HEK293T (cell line): ENCODE data around the gene SPTLC2.

Experiments
- ELF4 ChIP-seq: fragments of 450-650 bp; IDR thresholded peaks from 2 replicates; pipeline ENCODE4 v1.6.1; 2017; ENCODE audit warnings: antibody characterized with exemption
- FOXA1 ChIP-seq: fragments of 450-650 bp; IDR thresholded peaks from 2 replicates; pipeline ENCODE4 v1.6.1; 2016; ENCODE audit warnings: mild to moderate bottlenecking
- FOXK2 ChIP-seq: fragments of 450-650 bp; IDR thresholded peaks from 2 replicates; pipeline ENCODE4 v1.6.1; 2016; ENCODE audit warnings: mild to moderate bottlenecking
- FOXM1 ChIP-seq: fragments of 450-650 bp; IDR thresholded peaks from 2 replicates; pipeline ENCODE4 v1.6.1; 2017; ENCODE audit warnings: mild to moderate bottlenecking, borderline replicate concordance
- HDGF ChIP-seq: fragments of 450-650 bp; IDR thresholded peaks from 2 replicates; pipeline ENCODE4 v1.6.1; 2017; ENCODE audit warnings: antibody characterized with exemption, borderline replicate concordance
- L3MBTL2 ChIP-seq: fragments of 450-650 bp; conservative IDR thresholded peaks from 2 replicates; pipeline ENCODE4 v1.6.1; 2016; ENCODE audit warnings: mild to moderate bottlenecking
- SUZ12 ChIP-seq: fragments of 450-650 bp; IDR thresholded peaks from 2 replicates; pipeline ENCODE4 v1.6.1; 2016; ENCODE audit warnings: mild to moderate bottlenecking
- TARDBP ChIP-seq: fragments of 450-650 bp; IDR thresholded peaks from 2 replicates; pipeline ENCODE4 v1.6.1; 2016
- TF ChIP-seq, protein P1 (sequence below): fragments of 450-650 bp; IDR thresholded peaks from 2 replicates; pipeline ENCODE4 v1.6.1; 2016

DNA sequence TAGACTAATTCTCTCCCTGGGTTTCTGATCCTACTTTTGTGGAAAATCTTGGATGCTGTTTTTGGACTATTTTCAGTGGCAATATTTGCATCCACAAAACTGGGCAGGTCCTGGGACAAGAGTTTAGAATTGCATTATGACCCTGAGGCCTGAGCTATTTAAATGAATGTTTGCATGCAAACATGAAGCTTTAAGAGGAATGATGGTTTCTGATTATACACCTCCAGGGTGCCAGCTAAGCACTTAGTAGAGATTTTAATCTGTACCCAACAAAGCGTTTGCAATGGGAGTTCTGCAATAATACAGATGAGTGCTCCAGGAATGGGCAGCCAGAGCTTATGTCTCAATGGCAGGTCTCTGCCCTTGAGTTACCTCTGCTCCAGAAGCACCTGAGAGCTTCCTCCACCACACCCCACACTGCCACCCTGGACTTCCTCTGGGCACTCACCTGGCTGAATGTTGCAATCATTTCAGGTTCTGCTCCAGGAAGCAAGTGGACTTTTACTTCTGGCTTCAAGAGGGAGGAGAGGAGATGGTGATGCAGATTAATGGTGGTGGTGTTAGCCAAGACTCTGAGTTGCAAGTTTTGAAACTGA is 6.0 kb upstream of the SPTLC2 start:
- TF ChIP-seq, protein P1, sequence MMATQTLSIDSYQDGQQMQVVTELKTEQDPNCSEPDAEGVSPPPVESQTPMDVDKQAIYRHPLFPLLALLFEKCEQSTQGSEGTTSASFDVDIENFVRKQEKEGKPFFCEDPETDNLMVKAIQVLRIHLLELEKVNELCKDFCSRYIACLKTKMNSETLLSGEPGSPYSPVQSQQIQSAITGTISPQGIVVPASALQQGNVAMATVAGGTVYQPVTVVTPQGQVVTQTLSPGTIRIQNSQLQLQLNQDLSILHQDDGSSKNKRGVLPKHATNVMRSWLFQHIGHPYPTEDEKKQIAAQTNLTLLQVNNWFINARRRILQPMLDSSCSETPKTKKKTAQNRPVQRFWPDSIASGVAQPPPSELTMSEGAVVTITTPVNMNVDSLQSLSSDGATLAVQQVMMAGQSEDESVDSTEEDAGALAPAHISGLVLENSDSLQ: no peak
- TF ChIP-seq FOXA1: no peak
- TF ChIP-seq FOXK2: no peak
- TF ChIP-seq FOXM1: no peak
- no peak for TF ChIP-seq L3MBTL2
- TF ChIP-seq ELF4: no peak
- no peak for TF ChIP-seq TARDBP
- no peak for TF ChIP-seq SUZ12
- TF ChIP-seq HDGF: no peak
